Stimulated activated CD4-positive, alpha-beta T cell treated with anti-CD3 and anti-CD28 coated beads, Interleukin-1b, Interleukin-23, amount 100 ng/mL, for 1 hour (primary cell): ENCODE data around the gene DRC7.

Experiments used
- DNase-seq, 2 donors: peaks; one replicate each; pipeline ENCODE4 v3.0.0-alpha.2; 2020; ENCODE audit warnings: low read depth in 2 of 2

Gene DRC7

GRCh38 chr16:57675741-57676551, 18.7 kb upstream of the DRC7 start:
- no peak for DNase-seq

GRCh38 chr16:57676553-57677085, 18.0 kb upstream of the DRC7 start:
- DNase-seq = no peak

DNA sequence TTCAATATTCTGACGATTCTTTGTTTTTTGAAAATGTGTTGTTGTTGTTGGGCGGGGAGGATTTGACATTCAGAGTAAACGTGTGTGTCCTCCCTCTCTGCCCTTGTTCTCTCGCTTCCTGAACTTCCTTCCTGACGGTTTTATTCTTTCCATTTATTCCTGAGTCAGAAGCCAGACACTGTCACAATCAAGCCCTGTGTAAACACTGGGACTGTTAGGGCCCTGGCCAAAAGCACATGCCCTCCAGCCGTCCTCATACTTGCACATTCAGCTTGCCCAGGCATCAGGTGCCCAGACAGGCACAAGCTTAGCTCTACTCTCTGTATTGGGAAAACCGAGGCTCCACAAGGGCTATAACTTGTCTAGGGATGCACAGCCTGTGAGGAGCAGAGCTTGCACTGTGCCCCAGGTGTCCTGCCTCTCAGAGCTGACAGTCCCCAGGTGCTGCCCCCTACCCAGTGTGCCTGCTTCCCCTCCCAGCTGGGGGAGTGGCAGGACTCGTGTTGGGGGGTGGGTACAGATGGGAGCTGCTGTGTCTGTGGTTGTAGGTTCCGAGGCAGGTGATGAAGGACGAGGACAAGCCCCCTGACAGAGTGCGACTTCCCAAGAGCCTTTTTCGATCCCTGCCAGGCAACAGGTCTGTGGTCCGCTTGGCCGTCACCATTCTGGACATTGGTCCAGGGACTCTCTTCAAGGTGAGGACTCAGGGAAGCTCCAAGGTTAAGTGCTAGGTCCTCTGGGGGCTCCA, 16.8 kb upstream of the DRC7 start:
- DNase-seq = no peak

GRCh38 chr16:57679016-57679415, 15.6 kb upstream of the DRC7 start:
- no peak for DNase-seq

- no peak for DNase-seq
Observed at GRCh38 chr16:57679767-57680482, 14.7 kb upstream of the DRC7 start.

DNA sequence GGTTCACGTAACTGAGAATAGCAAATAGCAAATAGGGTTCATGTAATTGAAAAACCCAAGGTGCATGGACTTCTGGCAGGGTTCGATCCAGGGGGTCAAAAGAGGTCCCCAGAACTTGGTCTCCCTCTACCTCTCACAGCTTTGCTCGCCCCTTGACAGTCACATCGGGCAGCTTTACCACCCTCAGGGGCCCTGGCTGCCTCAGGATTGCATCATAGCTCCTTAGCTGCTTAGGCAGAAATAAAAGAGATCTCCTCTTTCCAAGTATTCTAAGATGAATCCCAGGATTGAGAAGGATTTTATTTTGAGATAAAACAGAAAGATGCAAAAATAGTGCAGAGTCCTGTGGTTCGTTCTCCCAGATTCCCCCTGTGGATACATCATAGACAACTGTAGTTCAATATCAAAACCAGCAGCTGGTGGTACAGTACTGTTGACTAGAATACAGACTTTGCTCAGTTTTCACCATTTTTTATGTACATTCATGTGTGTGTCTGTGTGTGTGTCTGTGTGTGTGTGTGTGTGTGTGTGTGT, 13.7 kb upstream of the DRC7 start:
- no peak for DNase-seq

GRCh38 chr16:57681950-57682728, 12.5 kb upstream of the DRC7 start:
- no peak for DNase-seq

GRCh38 chr16:57682809-57683635, 11.6 kb upstream of the DRC7 start:
- DNase-seq = no peak

DNA sequence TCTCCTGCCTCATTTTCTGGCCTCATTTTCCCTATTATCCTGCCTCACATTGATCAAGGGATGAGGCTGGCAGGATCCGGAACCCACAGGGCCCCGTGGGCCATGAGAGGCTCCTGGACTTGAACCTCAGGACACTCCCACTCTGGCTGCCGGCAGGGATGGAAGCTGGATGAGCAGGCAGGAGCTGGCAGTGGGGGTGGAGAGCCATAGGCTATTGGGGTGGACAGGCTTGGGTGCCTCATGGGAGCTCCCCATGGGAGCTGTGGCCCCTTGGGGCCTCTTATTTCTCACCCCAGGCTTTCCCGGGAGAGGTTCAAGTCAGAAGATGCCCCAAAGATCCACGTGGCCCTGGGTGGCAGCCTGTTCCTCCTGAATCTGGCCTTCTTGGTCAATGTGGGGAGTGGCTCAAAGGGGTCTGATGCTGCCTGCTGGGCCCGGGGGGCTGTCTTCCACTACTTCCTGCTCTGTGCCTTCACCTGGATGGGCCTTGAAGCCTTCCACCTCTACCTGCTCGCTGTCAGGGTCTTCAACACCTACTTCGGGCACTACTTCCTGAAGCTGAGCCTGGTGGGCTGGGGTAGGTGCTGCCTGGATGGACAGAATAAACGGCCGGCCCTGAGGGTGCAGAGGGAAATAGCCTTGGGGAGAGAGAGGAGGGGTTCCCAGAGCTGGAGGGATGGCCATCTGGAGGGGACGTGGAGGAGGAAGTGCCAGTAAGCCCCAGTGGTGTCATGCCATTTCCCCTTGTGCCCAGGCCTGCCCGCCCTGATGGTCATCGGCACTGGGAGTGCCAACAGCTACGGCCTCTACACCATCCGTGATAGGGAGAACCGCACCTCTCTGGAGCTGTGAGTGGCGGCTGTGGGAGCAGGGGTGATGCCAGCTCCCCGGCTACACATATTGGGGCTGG, 10.7 kb upstream of the DRC7 start:
- DNase-seq = no peak

- no peak for DNase-seq
Observed at GRCh38 chr16:57684626-57685358, 9.8 kb upstream of the DRC7 start.

GRCh38 chr16:57685633-57686032, 9.0 kb upstream of the DRC7 start:
- DNase-seq = no peak

GRCh38 chr16:57686577-57686976, 8.0 kb upstream of the DRC7 start:
- no peak for DNase-seq

DNA sequence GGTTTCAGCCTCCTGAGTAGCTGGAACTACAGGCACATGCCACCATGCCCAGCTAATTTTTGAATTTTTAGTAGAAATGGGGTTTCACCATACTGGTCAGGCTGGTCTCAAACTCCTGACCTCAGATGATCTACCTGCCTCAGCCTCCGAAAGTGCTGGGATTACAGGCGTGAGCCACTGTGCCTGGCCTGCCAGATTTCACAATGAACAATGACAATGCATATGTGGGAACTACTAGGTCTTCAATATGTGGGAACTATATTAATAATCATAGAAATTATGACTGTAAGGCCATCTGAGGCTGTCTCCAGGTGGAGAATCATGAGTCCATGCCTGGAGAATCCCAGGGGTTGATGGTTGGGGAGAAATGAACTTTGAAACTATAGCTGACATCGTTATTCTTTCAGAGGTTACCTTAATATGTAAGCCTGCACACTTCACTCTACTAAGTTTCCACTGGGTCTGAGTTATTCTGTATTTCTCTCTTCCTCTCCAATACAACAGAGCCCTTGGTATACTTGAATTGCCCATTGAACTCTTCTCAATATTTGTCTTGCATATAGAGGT, 7.2 kb upstream of the DRC7 start:
- no peak for DNase-seq

GRCh38 chr16:57688487-57688986, 6.1 kb upstream of the DRC7 start:
- DNase-seq = no peak

DNA sequence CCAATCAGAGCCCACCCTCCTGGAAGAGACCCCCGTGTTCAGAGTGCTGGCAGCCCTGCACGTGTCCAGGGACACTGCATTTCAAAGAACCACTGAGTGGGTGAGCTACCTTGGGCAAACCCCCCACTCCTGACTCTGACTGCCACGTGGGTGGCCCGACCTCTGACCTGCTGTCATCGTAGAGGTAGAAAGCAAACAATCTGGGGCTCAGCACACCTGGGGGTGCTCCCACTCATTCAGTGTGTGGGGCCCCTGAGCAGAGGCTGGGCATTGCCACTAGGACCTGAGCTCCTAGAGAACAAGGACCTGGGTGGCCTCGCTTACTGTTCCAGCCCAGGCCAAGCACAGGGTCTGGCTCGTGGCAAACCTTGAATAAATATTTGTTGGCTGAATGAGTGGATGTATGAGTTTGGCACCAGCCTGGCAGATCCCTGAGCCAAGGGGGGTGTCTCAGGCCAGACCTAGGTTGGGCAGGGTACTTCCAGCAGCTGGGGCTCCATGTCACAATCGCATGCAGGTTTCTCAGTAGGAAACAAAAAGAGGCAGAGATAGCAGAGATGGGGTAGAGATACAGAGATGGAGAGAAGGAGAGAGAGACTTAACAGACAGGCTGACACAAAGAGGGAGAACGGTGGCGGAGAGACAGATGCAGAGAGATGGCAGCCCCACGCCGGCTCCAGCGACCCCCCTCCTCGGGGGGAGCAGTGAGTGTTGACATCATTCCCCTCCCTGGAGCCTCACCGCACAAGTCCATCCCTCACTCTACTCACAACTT, 5.4 kb upstream of the DRC7 start:
- no peak for DNase-seq

GRCh38 chr16:57689762-57690558, 4.6 kb upstream of the DRC7 start:
- DNase-seq = no peak
